Activated T-cell treated with anti-CD3 and anti-CD28 coated beads, Interleukin-2, amount 50 U/mL, for 24 hours (primary cell): Measurements from ENCODE around the gene CNNM2.
"Not testable (repeated sequence)": the region's sequence is repeated elsewhere in the genome, so short reads cannot be mapped to it uniquely, and the experiment has no call there.

Experiments used
- DNase-seq: peaks from one replicate; pipeline ENCODE4 v3.0.0-alpha.2; 2020
- H3K27ac Mint-ChIP-seq: 2 replicates; pipeline ENCODE4 v1.8.0; 2020; ENCODE audit warnings: mild to moderate bottlenecking, mixed read lengths
- H3K27me3 Mint-ChIP-seq: 2 replicates; pipeline ENCODE4 v1.8.0; 2020; ENCODE audit warnings: mixed read lengths
- H3K36me3 Mint-ChIP-seq: 2 replicates; pipeline ENCODE4 v1.8.0; 2020; ENCODE audit warnings: low read depth, mixed read lengths
- H3K4me1 Mint-ChIP-seq: 2 replicates; pipeline ENCODE4 v1.8.0; 2020; ENCODE audit warnings: low read depth, mixed read lengths
- H3K4me3 Mint-ChIP-seq: 2 replicates; pipeline ENCODE4 v1.8.0; 2020; ENCODE audit warnings: mild to moderate bottlenecking, moderate library complexity, mixed read lengths
- H3K9me3 Mint-ChIP-seq: 2 replicates; pipeline ENCODE4 v1.8.0; 2020; ENCODE audit warnings: mixed read lengths

The CNNM2 gene

GRCh38 chr10:102945449-102945848 lies 27.4 kb downstream of the CNNM2 start:
- Mint-ChIP-seq H3K4me1 (no peaks in the 10 kb centered on the region), H3K27ac (no peak overlapping the region), H3K4me3 (no peak overlapping the region), H3K9me3 (no peaks in the 10 kb centered on the region), H3K27me3 (no peaks in the 10 kb centered on the region), H3K36me3 (no peaks in the 10 kb centered on the region)
- no peak for DNase-seq

- DNase-seq = no peak
- H3K27me3 Mint-ChIP-seq = no peaks in the 10 kb centered on the region
- no peaks in the 10 kb centered on the region for H3K36me3 Mint-ChIP-seq
- H3K9me3 Mint-ChIP-seq = no peaks in the 10 kb centered on the region
- no peak overlapping the region for H3K27ac Mint-ChIP-seq
- no peak overlapping the region for H3K4me3 Mint-ChIP-seq
- no peaks in the 10 kb centered on the region for H3K4me1 Mint-ChIP-seq
These were observed 27.9 kb downstream of the CNNM2 start for GRCh38 chr10:102945962-102946361.

GRCh38 chr10:102946992-102947391 lies 28.9 kb downstream of the CNNM2 start:
- no peaks in the 10 kb centered on the region for H3K4me1 Mint-ChIP-seq
- no peak overlapping the region for H3K4me3 Mint-ChIP-seq
- H3K27me3 Mint-ChIP-seq = no peaks in the 10 kb centered on the region
- no peak overlapping the region for H3K27ac Mint-ChIP-seq
- DNase-seq = no peak
- H3K9me3 Mint-ChIP-seq = no peaks in the 10 kb centered on the region
- H3K36me3 Mint-ChIP-seq = no peaks in the 10 kb centered on the region

GRCh38 chr10:102948176-102948575 lies 30.1 kb downstream of the CNNM2 start:
- Mint-ChIP-seq H3K36me3 (no peaks in the 10 kb centered on the region), H3K4me3 (no peak overlapping the region), H3K4me1 (no peaks in the 10 kb centered on the region), H3K9me3 (no peaks in the 10 kb centered on the region), H3K27ac (no peak overlapping the region), H3K27me3 (no peaks in the 10 kb centered on the region)
- no peak for DNase-seq

- Mint-ChIP-seq H3K4me1 (no peaks in the 10 kb centered on the region), H3K4me3 (no peak overlapping the region), H3K27ac (no peak overlapping the region), H3K27me3 (no peaks in the 10 kb centered on the region), H3K36me3 (no peaks in the 10 kb centered on the region), H3K9me3 (no peaks in the 10 kb centered on the region)
- DNase-seq = no peak
These were observed 30.7 kb downstream of the CNNM2 start for GRCh38 chr10:102948786-102949185.

- Mint-ChIP-seq H3K4me1 (no peaks in the 10 kb centered on the region), H3K4me3 (no peak overlapping the region), H3K9me3 (no peaks in the 10 kb centered on the region), H3K27ac (no peak overlapping the region), H3K27me3 (no peaks in the 10 kb centered on the region), H3K36me3 (peaks cover 2% of the 10 kb centered on the region)
- no peak for DNase-seq
These were observed 31.8 kb downstream of the CNNM2 start for GRCh38 chr10:102949916-102950315.

- peaks cover 2% of the 10 kb centered on the region for H3K36me3 Mint-ChIP-seq
- no peaks in the 10 kb centered on the region for H3K27me3 Mint-ChIP-seq
These were observed 33.2 kb downstream of the CNNM2 start for GRCh38 chr10:102951316-102951715.

GRCh38 chr10:102959360-102959759 lies 41.3 kb downstream of the CNNM2 start:
- Mint-ChIP-seq H3K27me3 (no peaks in the 10 kb centered on the region), H3K27ac (no peak overlapping the region), H3K9me3 (no peaks in the 10 kb centered on the region), H3K4me1 (no peaks in the 10 kb centered on the region), H3K4me3 (no peak overlapping the region), H3K36me3 (peaks cover 2% of the 10 kb centered on the region)
- no peak for DNase-seq

More at GRCh38 chr10:102951316-102951715, 33.2 kb downstream of the CNNM2 start:
- H3K9me3 Mint-ChIP-seq = no peaks in the 10 kb centered on the region
- no peak overlapping the region for H3K4me3 Mint-ChIP-seq
- DNase-seq = no peak
- H3K4me1 Mint-ChIP-seq = no peaks in the 10 kb centered on the region
- H3K27ac Mint-ChIP-seq = no peak overlapping the region

GRCh38 chr10:102960157-102960556 lies 42.1 kb downstream of the CNNM2 start:
- H3K27ac Mint-ChIP-seq = no peak overlapping the region
- no peaks in the 10 kb centered on the region for H3K4me1 Mint-ChIP-seq
- H3K27me3 Mint-ChIP-seq = no peaks in the 10 kb centered on the region
- no peaks in the 10 kb centered on the region for H3K9me3 Mint-ChIP-seq
- DNase-seq = no peak
- H3K36me3 Mint-ChIP-seq = no peaks in the 10 kb centered on the region
- no peak overlapping the region for H3K4me3 Mint-ChIP-seq

GRCh38 chr10:102962267-102962666 lies 44.2 kb downstream of the CNNM2 start:
- Mint-ChIP-seq H3K27ac (no peak overlapping the region), H3K36me3 (no peaks in the 10 kb centered on the region), H3K4me1 (no peaks in the 10 kb centered on the region)

GRCh38 chr10:102962951-102963755 lies 45.1 kb downstream of the CNNM2 start:
- Mint-ChIP-seq H3K27me3 (no peaks in the 10 kb centered on the region), H3K27ac (no peak overlapping the region), H3K36me3 (no peaks in the 10 kb centered on the region), H3K4me3 (no peak overlapping the region), H3K4me1 (no peaks in the 10 kb centered on the region), H3K9me3 (no peaks in the 10 kb centered on the region)
- no peak for DNase-seq

More at GRCh38 chr10:102962267-102962666, 44.2 kb downstream of the CNNM2 start:
- DNase-seq = no peak
- Mint-ChIP-seq H3K9me3 (no peaks in the 10 kb centered on the region), H3K27me3 (no peaks in the 10 kb centered on the region), H3K4me3 (no peak overlapping the region)

- H3K4me1 Mint-ChIP-seq = no peaks in the 10 kb centered on the region
- H3K27me3 Mint-ChIP-seq = no peaks in the 10 kb centered on the region
- H3K36me3 Mint-ChIP-seq = no peaks in the 10 kb centered on the region
- H3K27ac Mint-ChIP-seq = no peak overlapping the region
- no peaks in the 10 kb centered on the region for H3K9me3 Mint-ChIP-seq
- no peak for DNase-seq
- H3K4me3 Mint-ChIP-seq = no peak overlapping the region
These were observed 45.6 kb downstream of the CNNM2 start for GRCh38 chr10:102963756-102964025.

GRCh38 chr10:102964064-102964463 lies 46.0 kb downstream of the CNNM2 start:
- not testable (repeated sequence) for H3K4me1 Mint-ChIP-seq, H3K27me3 Mint-ChIP-seq, H3K27ac Mint-ChIP-seq, H3K4me3 Mint-ChIP-seq, DNase-seq, H3K9me3 Mint-ChIP-seq, H3K36me3 Mint-ChIP-seq

- H3K9me3 Mint-ChIP-seq = no peaks in the 10 kb centered on the region
- no peaks in the 10 kb centered on the region for H3K36me3 Mint-ChIP-seq
- no peak for DNase-seq
- no peak overlapping the region for H3K4me3 Mint-ChIP-seq
- no peaks in the 10 kb centered on the region for H3K27me3 Mint-ChIP-seq
- no peaks in the 10 kb centered on the region for H3K4me1 Mint-ChIP-seq
- H3K27ac Mint-ChIP-seq = no peak overlapping the region
These were observed 46.6 kb downstream of the CNNM2 start for GRCh38 chr10:102964713-102965112.

- Mint-ChIP-seq H3K9me3 (no peaks in the 10 kb centered on the region), H3K27ac (no peak overlapping the region), H3K4me1 (no peaks in the 10 kb centered on the region), H3K36me3 (no peaks in the 10 kb centered on the region), H3K27me3 (no peaks in the 10 kb centered on the region), H3K4me3 (no peak overlapping the region)
- no peak for DNase-seq
These were observed 47.3 kb downstream of the CNNM2 start for GRCh38 chr10:102965311-102965851.

GRCh38 chr10:102967123-102967522 lies 49.0 kb downstream of the CNNM2 start:
- no peaks in the 10 kb centered on the region for H3K27me3 Mint-ChIP-seq
- H3K27ac Mint-ChIP-seq = no peak overlapping the region
- H3K36me3 Mint-ChIP-seq = no peaks in the 10 kb centered on the region
- DNase-seq = no peak
- peaks cover 2% of the 10 kb centered on the region for H3K4me1 Mint-ChIP-seq
- H3K4me3 Mint-ChIP-seq = no peak overlapping the region
- no peaks in the 10 kb centered on the region for H3K9me3 Mint-ChIP-seq
